HL-60 (cell line): ENCODE measurements around the gene ZNF507.

ENCODE experiments used
- DNase-seq, 2 experiments: peaks; one replicate each; pipeline ENCODE4 v3.0.0-alpha.2; 2010 to 2020; ENCODE audit warnings: low read depth in 1 of 2, low spot score in 1 of 2
- H3K27ac ChIP-seq: fragments of 250-450 bp; sonication (Bioruptor Pico); replicated peaks from 2 replicates; pipeline ENCODE4 v1.5.1; 2020; ENCODE audit warnings: mild to moderate bottlenecking, moderate library complexity
- H3K27me3 ChIP-seq: fragments of 250-450 bp; sonication (Bioruptor Pico); 2 replicates; pipeline ENCODE4 v1.5.1; 2021; ENCODE audit warnings: mild to moderate bottlenecking, moderate library complexity; ENCODE audit not compliant: insufficient read depth, poor library complexity, severe bottlenecking
- H3K4me3 ChIP-seq: replicated peaks from 2 replicates; pipeline ENCODE4 v1.5.1; 2011; ENCODE audit warnings: mild to moderate bottlenecking, control low read depth, low read length; ENCODE audit not compliant: insufficient read depth
- GABPA ChIP-seq: IDR thresholded peaks from 2 replicates; pipeline ENCODE4 v1.6.1; 2012; ENCODE audit warnings: low read depth
- POLR2AphosphoS5 ChIP-seq: IDR thresholded peaks from 2 replicates; pipeline ENCODE4 v1.6.1; 2012; ENCODE audit warnings: low read depth
- REST ChIP-seq: IDR thresholded peaks from 2 replicates; pipeline ENCODE4 v1.6.1; 2012; ENCODE audit warnings: low read depth; ENCODE audit not compliant: insufficient replicate concordance
- SPI1 ChIP-seq: IDR thresholded peaks from 2 replicates; pipeline ENCODE4 v1.6.1; 2012; ENCODE audit warnings: low read depth, mild to moderate bottlenecking, borderline replicate concordance
- TF ChIP-seq, protein P1 (sequence below): IDR thresholded peaks from one replicate; pipeline ENCODE4 v1.5.1; 2011; ENCODE audit warnings: low read length, control low read depth, inconsistent platforms; ENCODE audit not compliant: insufficient read depth

ZNF507 gene

DNA sequence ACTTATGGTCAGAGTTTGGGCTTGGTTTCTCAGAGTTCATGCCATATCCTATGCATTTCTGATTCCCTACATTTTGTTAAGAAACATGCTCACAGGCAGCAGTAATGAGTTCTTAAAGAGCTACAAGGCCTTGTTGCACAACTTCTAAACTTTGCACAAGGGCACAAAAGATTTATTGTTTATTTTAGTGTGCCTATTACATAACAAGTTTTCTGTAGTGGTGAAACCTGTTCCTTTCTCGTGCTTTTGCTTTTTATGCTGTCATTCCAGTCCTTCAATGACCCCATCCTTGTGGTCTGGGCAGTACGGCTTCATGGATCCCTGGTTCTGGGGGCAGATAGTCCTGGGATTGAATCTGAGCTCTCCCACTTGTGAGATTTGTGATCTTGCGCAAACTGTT is 17.8 kb downstream of the ZNF507 start:
- Histone ChIP-seq H3K27ac (no peak overlapping the region), H3K4me3 (no peak overlapping the region), H3K27me3 (no peaks in the 10 kb centered on the region)
- TF ChIP-seq GABPA (no peak), REST (no peak), SPI1 (no peak), POLR2AphosphoS5 (no peak)
- TF ChIP-seq, protein P1, sequence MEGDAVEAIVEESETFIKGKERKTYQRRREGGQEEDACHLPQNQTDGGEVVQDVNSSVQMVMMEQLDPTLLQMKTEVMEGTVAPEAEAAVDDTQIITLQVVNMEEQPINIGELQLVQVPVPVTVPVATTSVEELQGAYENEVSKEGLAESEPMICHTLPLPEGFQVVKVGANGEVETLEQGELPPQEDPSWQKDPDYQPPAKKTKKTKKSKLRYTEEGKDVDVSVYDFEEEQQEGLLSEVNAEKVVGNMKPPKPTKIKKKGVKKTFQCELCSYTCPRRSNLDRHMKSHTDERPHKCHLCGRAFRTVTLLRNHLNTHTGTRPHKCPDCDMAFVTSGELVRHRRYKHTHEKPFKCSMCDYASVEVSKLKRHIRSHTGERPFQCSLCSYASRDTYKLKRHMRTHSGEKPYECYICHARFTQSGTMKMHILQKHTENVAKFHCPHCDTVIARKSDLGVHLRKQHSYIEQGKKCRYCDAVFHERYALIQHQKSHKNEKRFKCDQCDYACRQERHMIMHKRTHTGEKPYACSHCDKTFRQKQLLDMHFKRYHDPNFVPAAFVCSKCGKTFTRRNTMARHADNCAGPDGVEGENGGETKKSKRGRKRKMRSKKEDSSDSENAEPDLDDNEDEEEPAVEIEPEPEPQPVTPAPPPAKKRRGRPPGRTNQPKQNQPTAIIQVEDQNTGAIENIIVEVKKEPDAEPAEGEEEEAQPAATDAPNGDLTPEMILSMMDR: no peak
- DNase-seq: no peak

DNA sequence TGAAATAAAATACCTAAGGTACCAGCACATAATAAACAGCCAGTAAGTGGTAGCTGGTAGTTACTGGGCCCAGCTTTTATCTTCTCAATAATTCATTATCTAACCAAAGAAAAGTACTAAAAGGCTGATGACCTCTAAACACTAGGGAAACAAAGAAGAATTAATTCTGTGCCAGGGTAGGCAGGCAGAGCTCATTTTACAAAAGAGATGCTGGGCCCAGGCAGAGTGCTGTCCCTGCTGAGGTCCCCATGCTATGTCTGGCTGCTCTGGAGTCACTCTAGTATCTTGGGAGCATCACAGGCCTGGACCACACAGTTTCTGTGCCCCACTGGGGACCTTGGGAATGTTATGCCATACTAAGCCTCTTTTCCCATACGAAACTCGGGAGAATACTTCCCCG is 18.2 kb downstream of the ZNF507 start:
- no peak overlapping the region for H3K4me3 ChIP-seq

DNA sequence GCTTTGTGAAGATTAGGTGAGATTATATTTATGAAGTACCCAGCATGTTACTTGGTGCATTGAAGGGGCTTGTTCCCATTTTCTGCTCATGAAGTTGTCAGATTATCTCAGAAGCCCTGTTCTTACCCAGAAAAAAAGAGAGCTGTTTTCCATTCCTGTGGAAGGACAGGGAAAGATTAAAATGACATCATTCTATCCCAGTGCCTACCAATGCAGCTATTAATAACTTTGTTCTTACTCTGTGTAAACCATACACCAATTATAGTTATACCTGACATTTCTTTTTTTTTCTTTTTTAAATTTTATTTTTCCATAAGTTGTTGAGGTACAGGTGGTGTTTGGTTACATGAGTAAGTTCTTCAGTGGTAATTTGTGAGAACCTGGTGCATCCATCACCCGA is 18.6 kb downstream of the ZNF507 start:
- Histone ChIP-seq H3K27ac (no peak overlapping the region), H3K27me3 (no peaks in the 10 kb centered on the region), H3K4me3 (no peak overlapping the region)
- no peak for TF ChIP-seq GABPA
- TF ChIP-seq, protein P1: no peak
- no peak for DNase-seq

More for the DNA sequence above, 18.2 kb downstream of the ZNF507 start:
- no peaks in the 10 kb centered on the region for H3K27me3 ChIP-seq
- no peak overlapping the region for H3K27ac ChIP-seq
- DNase-seq: no peak
- no peak for TF ChIP-seq POLR2AphosphoS5

DNA sequence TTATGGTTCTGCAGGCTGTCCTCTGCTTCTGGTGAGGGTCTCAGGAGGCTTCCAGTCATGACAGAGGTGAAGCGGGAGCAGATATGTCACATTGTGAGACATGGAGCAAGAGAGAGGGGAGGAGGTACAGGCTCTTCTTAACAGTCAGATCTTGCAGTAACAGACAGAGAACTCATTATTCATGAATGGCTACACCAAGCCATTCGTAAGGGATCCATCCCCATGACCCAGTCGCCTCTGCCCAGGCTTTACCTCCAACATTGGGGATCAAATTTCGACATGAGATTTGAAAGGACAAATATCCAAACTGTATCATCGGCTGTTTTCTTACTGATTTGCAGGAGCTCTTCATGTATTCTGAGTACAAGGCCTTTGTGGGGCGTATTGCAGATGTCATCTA is 21.7 kb downstream of the ZNF507 start:
- H3K27ac ChIP-seq: no peak overlapping the region
- no peak overlapping the region for H3K4me3 ChIP-seq
- H3K27me3 ChIP-seq: no peaks in the 10 kb centered on the region
- TF ChIP-seq POLR2AphosphoS5 (no peak), REST (no peak), SPI1 (no peak), GABPA (no peak)
- TF ChIP-seq, protein P1: no peak
- no peak for DNase-seq
